ENCODE results near the gene GPRC5D.

Gene GPRC5D

DNA sequence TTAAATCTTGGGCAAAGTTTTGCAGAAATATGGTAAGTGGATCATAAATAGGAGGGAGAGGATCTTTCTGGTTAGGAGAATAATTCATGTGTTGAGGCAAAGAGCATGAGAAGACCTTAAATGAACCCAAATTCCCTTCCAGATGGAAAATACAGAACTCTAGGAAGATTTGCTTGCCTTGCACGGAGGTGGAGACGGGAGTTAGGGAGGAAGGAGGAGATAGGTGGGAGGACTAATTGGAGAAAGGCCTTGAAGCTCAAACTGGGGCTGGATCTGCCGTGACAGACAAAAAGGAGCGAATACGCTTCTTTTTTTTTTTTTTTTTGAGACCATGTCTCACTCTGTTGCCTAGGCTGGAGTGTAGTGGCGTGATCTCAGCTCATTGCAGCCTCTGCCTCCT lies 54.7 kb downstream of the GPRC5D start:
- TF ChIP-seq, protein P1, sequence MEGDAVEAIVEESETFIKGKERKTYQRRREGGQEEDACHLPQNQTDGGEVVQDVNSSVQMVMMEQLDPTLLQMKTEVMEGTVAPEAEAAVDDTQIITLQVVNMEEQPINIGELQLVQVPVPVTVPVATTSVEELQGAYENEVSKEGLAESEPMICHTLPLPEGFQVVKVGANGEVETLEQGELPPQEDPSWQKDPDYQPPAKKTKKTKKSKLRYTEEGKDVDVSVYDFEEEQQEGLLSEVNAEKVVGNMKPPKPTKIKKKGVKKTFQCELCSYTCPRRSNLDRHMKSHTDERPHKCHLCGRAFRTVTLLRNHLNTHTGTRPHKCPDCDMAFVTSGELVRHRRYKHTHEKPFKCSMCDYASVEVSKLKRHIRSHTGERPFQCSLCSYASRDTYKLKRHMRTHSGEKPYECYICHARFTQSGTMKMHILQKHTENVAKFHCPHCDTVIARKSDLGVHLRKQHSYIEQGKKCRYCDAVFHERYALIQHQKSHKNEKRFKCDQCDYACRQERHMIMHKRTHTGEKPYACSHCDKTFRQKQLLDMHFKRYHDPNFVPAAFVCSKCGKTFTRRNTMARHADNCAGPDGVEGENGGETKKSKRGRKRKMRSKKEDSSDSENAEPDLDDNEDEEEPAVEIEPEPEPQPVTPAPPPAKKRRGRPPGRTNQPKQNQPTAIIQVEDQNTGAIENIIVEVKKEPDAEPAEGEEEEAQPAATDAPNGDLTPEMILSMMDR (IDR thresholded peaks at IDR 0.05; ENCODE audit: borderline replicate concordance, insufficient read depth, low read depth, low read length): no peak
- H3K4me3 ChIP-seq (ENCODE audit: low read depth, low read length): no peak overlapping the region

DNA sequence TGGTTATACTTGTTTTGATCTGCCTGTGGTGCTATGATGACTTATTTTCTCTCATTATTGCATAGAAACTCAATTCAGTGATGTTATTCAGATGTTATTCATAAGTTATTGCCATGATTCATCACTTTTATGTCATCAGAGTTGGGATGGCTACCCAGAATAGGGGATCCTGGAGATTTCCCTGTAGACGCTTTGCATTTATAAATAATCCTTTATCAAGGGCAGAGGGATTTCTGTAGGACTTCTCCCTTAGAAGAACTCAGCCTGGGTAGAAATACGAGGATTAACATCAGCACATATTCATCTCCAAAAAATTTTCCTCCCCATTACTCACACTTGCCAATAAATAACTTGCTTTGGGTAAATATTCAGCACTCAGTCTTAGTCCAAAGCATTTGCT lies 55.7 kb downstream of the GPRC5D start:
- TF ChIP-seq, protein P1 (IDR thresholded peaks at IDR 0.05; ENCODE audit: borderline replicate concordance, insufficient read depth, low read depth, low read length): no peak
- no peak overlapping the region for H3K4me3 ChIP-seq (ENCODE audit: low read depth, low read length)

DNA sequence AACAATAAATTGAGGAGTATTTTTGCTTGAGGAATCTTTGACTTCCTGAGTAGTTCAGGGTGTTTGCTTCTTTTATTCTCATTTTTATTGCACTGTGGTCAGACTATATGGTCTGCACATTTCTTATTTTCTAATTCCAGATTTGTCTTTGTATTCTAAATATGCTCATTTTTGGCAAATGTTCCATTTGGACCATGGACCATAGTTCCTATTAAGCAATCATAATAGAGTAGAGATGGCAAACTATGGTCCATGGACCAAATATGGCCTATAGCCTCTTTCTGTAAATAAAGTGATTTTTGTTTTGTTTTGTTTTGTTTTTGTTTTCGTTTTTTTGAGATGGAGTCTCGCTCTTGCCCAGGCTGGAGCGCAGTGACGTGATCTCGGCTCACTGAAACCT lies 58.5 kb downstream of the GPRC5D start:
- H3K4me3 ChIP-seq (ENCODE audit: low read depth, low read length): no peak overlapping the region

DNA sequence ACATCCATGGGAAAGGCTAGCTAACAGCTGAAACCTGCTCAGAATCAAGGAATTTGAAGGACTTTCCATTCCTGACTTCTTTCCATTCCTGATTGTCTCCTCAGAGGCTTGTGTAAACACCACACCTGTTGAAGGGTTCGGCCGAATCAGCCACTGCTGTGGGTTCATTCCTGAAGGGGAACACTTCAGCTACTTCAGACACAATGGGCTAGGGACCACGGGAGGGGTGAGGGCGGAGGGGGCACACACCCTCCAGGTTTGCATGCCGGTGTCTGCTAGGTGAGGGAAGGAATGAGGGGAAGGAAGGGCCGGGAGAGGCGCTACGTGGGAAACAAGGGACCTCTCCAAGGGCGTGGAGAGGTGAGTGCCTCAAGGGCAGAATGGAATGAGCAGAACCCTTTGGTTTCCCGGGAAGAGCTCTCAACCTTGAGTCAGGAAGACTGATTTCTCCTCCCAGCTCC lies 59.3 kb downstream of the GPRC5D start:
- TF ChIP-seq, protein P1 (IDR thresholded peaks at IDR 0.05; ENCODE audit: borderline replicate concordance, insufficient read depth, low read depth, low read length): no peak
- no peak overlapping the region for H3K4me3 ChIP-seq (ENCODE audit: low read depth, low read length)

More for the DNA sequence above, 58.5 kb downstream of the GPRC5D start:
- TF ChIP-seq, protein P1 (IDR thresholded peaks at IDR 0.05; ENCODE audit: borderline replicate concordance, insufficient read depth, low read depth, low read length): no peak

DNA sequence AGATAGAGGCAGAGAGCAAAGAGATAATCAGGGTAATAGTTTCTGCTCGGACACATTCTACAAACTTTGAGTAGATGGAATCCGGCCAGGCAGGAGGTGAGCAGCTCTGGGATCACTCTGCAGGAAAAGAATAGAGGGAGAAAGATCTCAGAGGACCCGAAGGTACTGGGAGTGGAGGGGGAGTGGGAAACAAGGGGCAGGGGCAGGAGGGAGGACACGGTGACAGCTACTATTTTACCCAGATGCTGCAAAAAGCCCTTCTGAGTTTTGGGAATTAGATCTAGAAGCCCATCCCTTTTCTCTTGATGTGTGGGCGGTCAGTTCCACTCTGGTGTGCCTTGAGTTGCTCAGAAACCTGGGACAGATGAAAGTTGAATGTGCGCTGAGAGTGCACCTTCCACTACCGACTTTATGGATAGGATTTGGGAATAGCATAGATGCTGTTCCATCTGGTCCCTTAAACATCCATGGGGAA lies 60.1 kb downstream of the GPRC5D start:
- TF ChIP-seq, protein P1 (IDR thresholded peaks at IDR 0.05; ENCODE audit: borderline replicate concordance, insufficient read depth, low read depth, low read length): no peak
- H3K4me3 ChIP-seq (ENCODE audit: low read depth, low read length): no peak overlapping the region

DNA sequence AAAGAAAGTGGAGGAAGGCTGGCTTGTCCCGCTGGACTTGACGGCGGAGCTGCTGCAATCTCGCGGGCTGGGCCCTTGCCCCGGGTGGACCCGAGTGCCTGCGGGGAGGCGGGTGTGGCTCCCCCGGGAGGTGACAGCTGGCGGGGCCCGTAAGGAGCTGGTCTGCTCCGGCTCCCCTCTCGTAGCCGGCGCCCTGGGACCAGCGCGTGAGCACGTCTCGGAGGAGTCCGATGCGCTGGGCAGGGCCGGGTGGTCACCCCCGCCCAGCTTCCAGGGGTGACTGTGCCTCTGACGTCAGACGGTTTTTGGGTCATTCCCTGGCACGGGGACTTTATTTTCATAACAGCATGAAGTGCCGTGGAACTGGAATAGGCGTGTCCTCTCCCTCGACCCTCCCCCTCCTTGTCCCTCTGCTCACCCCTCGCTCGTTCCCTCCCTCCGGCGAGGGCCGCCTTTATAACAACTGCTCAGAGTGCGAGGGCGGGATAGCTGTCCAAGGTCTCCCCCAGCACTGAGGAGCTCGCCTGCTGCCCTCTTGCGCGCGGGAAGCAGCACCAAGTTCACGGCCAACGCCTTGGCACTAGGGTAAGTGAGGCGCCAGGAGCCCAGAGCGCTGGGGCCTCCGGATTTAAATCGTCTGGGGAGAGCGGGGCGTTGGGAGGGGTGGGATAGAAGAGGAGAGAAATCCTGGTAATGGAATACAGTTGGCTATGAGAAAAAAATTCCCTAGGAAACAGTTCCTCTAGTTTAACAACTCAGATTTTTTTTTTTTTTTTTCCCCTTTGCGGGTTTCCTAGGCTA lies 60.7 kb downstream of the GPRC5D start, which contains the start of gene GPRC5A:
Gene GPRC5A, plus strand, starts transcription at position 483 of the 801 bp plus-strand sequence. CDS start 16,688 bp downstream, outside the sequence.
- no peak within 1 kb of the TSS for H3K4me3 ChIP-seq (ENCODE audit: low read depth, low read length)
- TF ChIP-seq, protein P1 (IDR thresholded peaks at IDR 0.05; ENCODE audit: borderline replicate concordance, insufficient read depth, low read depth, low read length): no peak
